GM12864 (cell line): Measurements from ENCODE around the gene AKAP7.
"Not testable (repeated sequence)": the region's sequence is repeated elsewhere in the genome, so short reads cannot be mapped to it uniquely, and the experiment has no call there.

Experiments used
- DNase-seq: peaks from one replicate; pipeline ENCODE4 v3.0.0-alpha.2; 2011; ENCODE audit warnings: low read depth
- H3K4me3 ChIP-seq: 2 replicates; pipeline ENCODE4 v1.5.1; 2011; ENCODE audit warnings: mild to moderate bottlenecking, low read depth, low read length, control low read depth
- CTCF ChIP-seq: IDR thresholded peaks from 2 replicates; pipeline ENCODE4 v1.5.1; 2011; ENCODE audit warnings: low read depth, mild to moderate bottlenecking, moderate library complexity, low read length, control low read depth, inconsistent platforms; ENCODE audit errors: missing control alignments

The AKAP7 gene

GRCh38 chr6:131258010-131258652, 122.9 kb downstream of the AKAP7 start:
- DNase-seq = no peak
- H3K4me3 ChIP-seq = no peak overlapping the region
- TF ChIP-seq CTCF = no peak

- DNase-seq = no peak
- H3K4me3 ChIP-seq = no peak overlapping the region
- TF ChIP-seq CTCF = no peak
Observed at GRCh38 chr6:131258816-131259476, 123.7 kb downstream of the AKAP7 start.

- DNase-seq, H3K4me3 ChIP-seq: not testable (repeated sequence)
Observed at GRCh38 chr6:131260960-131261359, 125.7 kb downstream of the AKAP7 start.

GRCh38 chr6:131262060-131262459, 126.8 kb downstream of the AKAP7 start:
- TF ChIP-seq CTCF = no peak
- DNase-seq = no peak
- no peak overlapping the region for H3K4me3 ChIP-seq

GRCh38 chr6:131265939-131266338, 130.7 kb downstream of the AKAP7 start:
- no peak overlapping the region for H3K4me3 ChIP-seq
- DNase-seq = no peak
- TF ChIP-seq CTCF = no peak

GRCh38 chr6:131268303-131268702, 133.0 kb downstream of the AKAP7 start:
- DNase-seq = no peak
- no peak for TF ChIP-seq CTCF
- no peak overlapping the region for H3K4me3 ChIP-seq

GRCh38 chr6:131269565-131270391, 134.5 kb downstream of the AKAP7 start:
- H3K4me3 ChIP-seq = no peak overlapping the region
- DNase-seq = no peak
- no peak for TF ChIP-seq CTCF
